Spleen (tissue), 11 donors: ENCODE data around the gene DOCK1. TPM values are rescaled to one million over a fixed set of nuclear protein-coding genes. Genes with fewer than 3 reads are reported as not detected.

Source experiments
- DNase-seq: peaks from one replicate; pipeline ENCODE4 v3.0.0-alpha.2; 2020
- H3K27ac ChIP-seq, 8 donors: fragments of 200-600 bp; sonication (generic) in 7 of 8; 1 replicate in 4 of 8; 2 replicates in 4 of 8; pipeline versions ENCODE4 v1.5.0 to v1.8.0; 2016 to 2021; ENCODE audit warnings: inconsistent platforms in 4 of 8, mild to moderate bottlenecking in 4 of 8, moderate library complexity in 1 of 8
- H3K27me3 ChIP-seq, 7 donors: fragments of 200-600 bp; sonication (generic) in 6 of 7; replicated peaks in 1 of 7; 1 replicate in 4 of 7; 2 replicates in 3 of 7; pipeline versions ENCODE4 v1.5.0 to v1.8.0; 2016 to 2021; ENCODE audit warnings: inconsistent platforms in 3 of 7, mild to moderate bottlenecking in 1 of 7
- H3K36me3 ChIP-seq, 6 donors: fragments of 200-600 bp; sonication (generic) in 5 of 6; 1 replicate in 4 of 6; 2 replicates in 2 of 6; pipeline versions ENCODE4 v1.5.0 to v1.8.0; 2016 to 2021; ENCODE audit warnings: inconsistent platforms in 2 of 6
- H3K4me1 ChIP-seq, 6 donors: fragments of 200-600 bp; sonication (generic) in 5 of 6; 1 replicate in 3 of 6; 2 replicates in 3 of 6; pipeline versions ENCODE4 v1.5.0 to v1.8.0; 2016 to 2021; ENCODE audit warnings: inconsistent platforms in 3 of 6
- H3K4me3 ChIP-seq, 8 donors: fragments of 200-600 bp; sonication (generic) in 7 of 8; 1 replicate in 4 of 8; 2 replicates in 4 of 8; pipeline versions ENCODE4 v1.5.0 to v1.8.0; 2016 to 2021; ENCODE audit warnings: inconsistent platforms in 4 of 8, mild to moderate bottlenecking in 4 of 8, moderate library complexity in 2 of 8
- H3K9me3 ChIP-seq, 8 donors: fragments of 200-600 bp; sonication (generic) in 7 of 8; 1 replicate in 4 of 8; 2 replicates in 4 of 8; pipeline versions ENCODE4 v1.5.0 to v1.8.0; 2016 to 2021; ENCODE audit warnings: inconsistent platforms in 4 of 8
- CTCF ChIP-seq, 11 experiments: fragments of 200-600 bp in 7 of 11; fragments of 450-650 bp in 4 of 11; sonication (generic) in 4 of 11; IDR thresholded peaks in 8 of 11; conservative IDR thresholded peaks in 3 of 11; 1 replicate in 7 of 11; 2 replicates in 4 of 11; pipeline versions ENCODE4 v1.4.0 to v1.8.0; 2016 to 2021; ENCODE audit warnings: antibody characterized with exemption in 11 of 11, inconsistent platforms in 4 of 11, mild to moderate bottlenecking in 1 of 11
- POLR2A ChIP-seq, 3 donors: fragments of 450-650 bp; IDR thresholded peaks; one replicate each; pipeline ENCODE4 v1.5.1; 2017; ENCODE audit warnings: antibody characterized with exemption in 3 of 3, mild to moderate bottlenecking in 1 of 3
- POLR2AphosphoS5 ChIP-seq, 3 donors: sonication (generic); formaldehyde crosslinking; IDR thresholded peaks; one replicate each; pipeline ENCODE4 v1.5.1; 2017; ENCODE audit warnings: antibody characterized with exemption in 3 of 3
- WGBS, 5 donors: extraction: QIAGEN DNeasy Blood & Tissue Kit in 3 of 5; methylation state at CpG; one replicate each; pipeline versions ENCODE4 v1.1.5 to v1.1.7; 2013 to 2018; 5-methylcytosine and 5-hydroxymethylcytosine counted together
- intact Hi-C: fragments of 100-400 bp; cut with DNase I; formaldehyde crosslinking; loops from one replicate; pipeline ENCODE4 v1.15.0; 2023; ENCODE audit warnings: low total_unique reads
- polyA plus RNA-seq, 3 donors: library from polyadenylated mRNA; stranded (reverse); fragments of 200-250 nt; gene quantifications; one replicate each; pipeline ENCODE4 v1.2.1, GENCODE V29; 2013
- total RNA-seq, 7 donors: library from RNA; depleted of rRNA in 3 of 7; stranded (reverse); fragments of >200 nt in 3 of 7; fragmentation: NEBNext Ultra II Directional in 4 of 7; extraction: Animal tissue kit (Norgen Biotek cat#: 25700) in 4 of 7; gene quantifications; one replicate each; pipeline versions ENCODE4 v1.1.0 to v1.2.1, GENCODE V29; 2016 to 2021
- donor health status: healthy with polysubstance abuse.
- donor health status: DM: no; HTN: no; CAD: no; lungs with moderate emphysema.
- donor health status: DM: no; HTN: no; CAD: no.
- donor health status: Bipolar disorder and iron deficiency.
- donor health status: healthy.
- donor health status: DM: no; HTN: no; CAD: no.
- donor health status: DM: yes; HTN: yes; CAD: no.

DOCK1 gene
- total and polyA plus RNA-seq, 10 donors, result 2.2 to 40.5 (median 25.1) TPM

- intact Hi-C loops, result no loop called here
- WGBS, 5 donors, result 73 to 91% (median 86%) methylated on average over 11 of the region's 11 CpGs
- Histone ChIP-seq H3K27ac (no peak overlapping the region), H3K36me3 (no peaks in the 10 kb centered on the region), H3K27me3 (no peaks in the 10 kb centered on the region), H3K9me3 (no peaks in the 10 kb centered on the region), H3K4me3 (no peak overlapping the region), H3K4me1 (no peaks in the 10 kb centered on the region)
- no peak for TF ChIP-seq CTCF (IDR thresholded peaks at IDR 0.05 in 8 of 11, conservative IDR thresholded peaks at IDR 0.05 in 3 of 11)
- no peak for TF ChIP-seq POLR2AphosphoS5 (IDR thresholded peaks at IDR 0.05)
- TF ChIP-seq POLR2A (IDR thresholded peaks at IDR 0.05), result no peak
- no peak for DNase-seq
Measured at GRCh38 chr10:127337801-127338200, 432.6 kb downstream of the DOCK1 start.

GRCh38 chr10:127338399-127339110 lies 433.3 kb downstream of the DOCK1 start:
- Histone ChIP-seq H3K4me3 (no peak overlapping the region), H3K36me3 (peaks cover 0 to under 1% (median 0%) of the 10 kb centered on the region in 6 donors), H3K27ac (no peak overlapping the region), H3K27me3 (no peaks in the 10 kb centered on the region), H3K9me3 (no peaks in the 10 kb centered on the region), H3K4me1 (no peaks in the 10 kb centered on the region)
- TF ChIP-seq POLR2A (IDR thresholded peaks at IDR 0.05) (no peak), CTCF (IDR thresholded peaks at IDR 0.05 in 8 of 11, conservative IDR thresholded peaks at IDR 0.05 in 3 of 11) (no peak), POLR2AphosphoS5 (IDR thresholded peaks at IDR 0.05) (no peak)
- intact Hi-C loops, result no loop called here
- DNase-seq, result no peak
- 83 to 91% (median 87%) methylated on average over 10 of the region's 10 CpGs for WGBS, 5 donors

- no peak for TF ChIP-seq POLR2A (IDR thresholded peaks at IDR 0.05)
- TF ChIP-seq POLR2AphosphoS5 (IDR thresholded peaks at IDR 0.05), result no peak
- no peak for TF ChIP-seq CTCF (IDR thresholded peaks at IDR 0.05 in 8 of 11, conservative IDR thresholded peaks at IDR 0.05 in 3 of 11)
- WGBS, 5 donors, result 53 to 89% (median 77%) methylated on average over 6 of the region's 6 CpGs
- DNase-seq, result no peak
- Histone ChIP-seq H3K27me3 (no peaks in the 10 kb centered on the region), H3K4me1 (no peaks in the 10 kb centered on the region), H3K9me3 (no peaks in the 10 kb centered on the region), H3K36me3 (peaks cover 0 to 22% (median 2%) of the 10 kb centered on the region in 6 donors), H3K27ac (no peak overlapping the region), H3K4me3 (no peak overlapping the region)
- intact Hi-C loops, result no loop called here
Measured at GRCh38 chr10:127343821-127344220, 438.6 kb downstream of the DOCK1 start.

- H3K4me3 ChIP-seq, result no peak overlapping the region
- H3K27ac ChIP-seq, result no peak overlapping the region
- no peak for DNase-seq
- H3K9me3 ChIP-seq, result no peaks in the 10 kb centered on the region
- no peaks in the 10 kb centered on the region for H3K4me1 ChIP-seq
- intact Hi-C loops, result no loop called here
- peaks cover 0 to 22% (median 2%) of the 10 kb centered on the region in 6 donors for H3K36me3 ChIP-seq
- WGBS, 5 donors, result 57 to 87% (median 71%) methylated on average over 6 of the region's 6 CpGs
- no peaks in the 10 kb centered on the region for H3K27me3 ChIP-seq
- no peak for TF ChIP-seq POLR2A (IDR thresholded peaks at IDR 0.05)
- no peak for TF ChIP-seq CTCF (IDR thresholded peaks at IDR 0.05 in 8 of 11, conservative IDR thresholded peaks at IDR 0.05 in 3 of 11)
- TF ChIP-seq POLR2AphosphoS5 (IDR thresholded peaks at IDR 0.05), result no peak
Measured at GRCh38 chr10:127344346-127344745, 439.1 kb downstream of the DOCK1 start.
